Measurements from ENCODE around the gene GALNT11.

The GALNT11 gene

DNA sequence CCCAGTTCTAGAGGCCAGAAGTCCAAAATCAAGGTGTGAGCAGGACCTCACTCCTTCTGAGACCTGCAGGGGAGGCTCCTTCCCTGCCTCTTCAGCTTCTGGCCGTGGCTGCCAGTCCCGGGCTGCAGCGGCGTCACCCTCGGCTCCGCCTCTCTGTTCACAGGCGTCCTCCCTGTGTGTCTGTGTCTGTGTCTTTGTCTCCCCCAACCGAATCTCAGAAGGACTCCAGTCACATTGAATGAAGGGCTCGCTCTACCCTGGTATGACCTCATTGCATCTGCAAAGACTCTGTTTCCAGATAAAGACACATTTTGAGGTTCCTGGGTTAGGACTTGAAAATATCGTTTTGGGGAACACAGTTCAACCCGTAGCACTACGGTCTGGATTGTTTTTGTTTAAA, 33.1 kb upstream of the GALNT11 start:
- DNase-seq (ENCODE audit: low read depth, low spot score): no peak
- in situ Hi-C loops (cut with HindIII; ENCODE audit: low sequenced_read_pairs): no loop called here
- TF ChIP-seq, protein P1, sequence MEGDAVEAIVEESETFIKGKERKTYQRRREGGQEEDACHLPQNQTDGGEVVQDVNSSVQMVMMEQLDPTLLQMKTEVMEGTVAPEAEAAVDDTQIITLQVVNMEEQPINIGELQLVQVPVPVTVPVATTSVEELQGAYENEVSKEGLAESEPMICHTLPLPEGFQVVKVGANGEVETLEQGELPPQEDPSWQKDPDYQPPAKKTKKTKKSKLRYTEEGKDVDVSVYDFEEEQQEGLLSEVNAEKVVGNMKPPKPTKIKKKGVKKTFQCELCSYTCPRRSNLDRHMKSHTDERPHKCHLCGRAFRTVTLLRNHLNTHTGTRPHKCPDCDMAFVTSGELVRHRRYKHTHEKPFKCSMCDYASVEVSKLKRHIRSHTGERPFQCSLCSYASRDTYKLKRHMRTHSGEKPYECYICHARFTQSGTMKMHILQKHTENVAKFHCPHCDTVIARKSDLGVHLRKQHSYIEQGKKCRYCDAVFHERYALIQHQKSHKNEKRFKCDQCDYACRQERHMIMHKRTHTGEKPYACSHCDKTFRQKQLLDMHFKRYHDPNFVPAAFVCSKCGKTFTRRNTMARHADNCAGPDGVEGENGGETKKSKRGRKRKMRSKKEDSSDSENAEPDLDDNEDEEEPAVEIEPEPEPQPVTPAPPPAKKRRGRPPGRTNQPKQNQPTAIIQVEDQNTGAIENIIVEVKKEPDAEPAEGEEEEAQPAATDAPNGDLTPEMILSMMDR (IDR thresholded peaks at IDR 0.05; ENCODE audit: low read depth, low read length): no peak
- no peak overlapping the region for H3K4me3 ChIP-seq (ENCODE audit: low read depth, low read length)

DNA sequence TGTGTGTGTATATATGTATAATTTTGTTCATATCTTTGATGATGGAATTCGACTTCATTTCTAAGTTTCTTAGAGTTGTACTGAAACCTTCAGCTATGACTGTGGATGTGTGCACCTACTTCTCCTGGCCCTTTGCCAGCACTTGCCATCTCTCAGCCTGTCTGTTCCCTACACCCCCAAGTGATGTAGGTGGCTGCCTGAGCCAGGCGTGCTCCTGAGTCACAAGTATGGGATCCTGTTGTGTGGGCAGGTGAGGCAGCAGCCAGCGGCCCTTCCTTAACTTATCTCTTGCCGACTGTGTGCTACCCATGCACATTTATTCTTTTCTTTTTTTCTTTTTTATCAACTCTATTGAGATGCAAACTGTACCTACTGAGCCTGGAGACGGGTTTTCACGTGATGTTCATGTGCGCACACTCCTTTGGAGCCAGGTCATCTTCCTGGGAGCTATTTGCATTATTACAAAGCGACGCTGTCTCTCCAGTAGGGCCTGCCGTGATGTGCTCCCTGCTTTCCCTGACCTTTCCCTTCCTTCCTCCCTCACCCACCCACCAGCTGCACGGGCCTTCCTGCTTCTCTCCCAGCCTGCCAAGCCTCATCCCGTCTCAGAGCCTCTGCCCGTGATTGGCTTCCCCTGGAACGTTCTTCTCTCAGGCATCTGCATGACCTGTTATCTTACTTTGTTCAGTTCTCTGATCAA, 31.3 kb upstream of the GALNT11 start:
- TF ChIP-seq, protein P1 (IDR thresholded peaks at IDR 0.05; ENCODE audit: low read depth, low read length): no peak
- no peak overlapping the region for H3K4me3 ChIP-seq (ENCODE audit: low read depth, low read length)
- in situ Hi-C loops (cut with HindIII; ENCODE audit: low sequenced_read_pairs): no loop called here
- DNase-seq (ENCODE audit: low read depth, low spot score): no peak

DNA sequence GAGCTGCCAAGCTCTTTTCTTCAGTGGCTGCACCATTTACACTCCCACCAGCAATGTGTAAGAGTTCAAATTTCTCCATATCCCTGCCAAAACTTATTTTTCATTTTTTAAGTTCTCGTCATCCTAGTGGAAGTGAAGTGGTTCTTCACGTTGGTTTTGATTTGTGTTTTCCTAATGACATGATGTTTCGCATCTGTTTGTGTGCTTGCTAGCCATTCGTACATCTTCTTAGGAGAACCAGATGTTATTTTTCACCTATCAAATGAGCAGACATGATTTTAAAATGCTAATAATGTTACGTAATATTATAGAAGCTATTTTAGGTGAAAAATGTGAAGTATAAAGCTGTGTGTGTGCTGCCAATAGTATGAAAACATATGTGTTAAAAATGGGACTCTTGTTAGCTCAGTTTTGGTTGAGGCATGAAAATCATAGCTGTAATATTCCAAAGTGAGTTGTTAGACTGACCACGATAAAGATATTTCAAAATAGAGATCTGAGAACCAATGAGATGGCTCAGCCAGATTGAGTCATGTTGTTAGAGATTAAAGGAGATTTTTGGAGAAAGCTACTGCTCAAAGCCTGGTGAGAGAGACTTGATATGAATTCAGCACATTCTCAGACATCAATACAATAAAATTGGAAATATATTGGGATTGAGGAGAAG, 25.9 kb upstream of the GALNT11 start:
- in situ Hi-C loops (cut with HindIII; ENCODE audit: low sequenced_read_pairs): no loop called here
- DNase-seq (ENCODE audit: low read depth, low spot score): no peak
- TF ChIP-seq, protein P1 (IDR thresholded peaks at IDR 0.05; ENCODE audit: low read depth, low read length): no peak

GRCh38 chr7:152000191-152000590, 25.3 kb upstream of the GALNT11 start:
- H3K4me3 ChIP-seq (ENCODE audit: low read depth, low read length): no peak overlapping the region
- in situ Hi-C loops (cut with HindIII; ENCODE audit: low sequenced_read_pairs): no loop called here
- DNase-seq (ENCODE audit: low read depth, low spot score): no peak
- TF ChIP-seq, protein P1 (IDR thresholded peaks at IDR 0.05; ENCODE audit: low read depth, low read length): no peak

More for the DNA sequence above, 25.9 kb upstream of the GALNT11 start:
- no peak overlapping the region for H3K4me3 ChIP-seq (ENCODE audit: low read depth, low read length)

DNA sequence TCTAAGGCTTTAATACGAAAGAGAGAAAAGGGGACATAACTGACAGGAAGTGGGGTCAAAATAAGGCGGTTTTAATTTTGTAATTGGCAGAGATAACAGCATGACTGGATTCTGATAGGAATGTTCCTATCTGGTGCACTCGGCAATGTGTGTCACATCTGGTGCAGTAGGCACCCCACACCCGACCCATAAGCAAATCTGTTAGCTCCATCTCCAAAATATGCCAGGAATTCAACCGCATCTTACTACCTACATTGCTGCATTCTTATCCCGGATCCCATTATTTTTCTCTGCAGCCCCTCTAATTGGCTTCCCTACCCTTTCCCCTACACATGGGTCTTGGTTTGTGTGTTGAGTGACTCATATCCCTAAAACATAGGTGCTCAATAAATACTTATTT, 19.1 kb upstream of the GALNT11 start:
- DNase-seq (ENCODE audit: low read depth, low spot score): no peak
- no peak overlapping the region for H3K4me3 ChIP-seq (ENCODE audit: low read depth, low read length)
- in situ Hi-C loops (cut with HindIII; ENCODE audit: low sequenced_read_pairs): no loop called here
- TF ChIP-seq, protein P1 (IDR thresholded peaks at IDR 0.05; ENCODE audit: low read depth, low read length): no peak

- no peak overlapping the region for H3K4me3 ChIP-seq (ENCODE audit: low read depth, low read length)
- no peak for DNase-seq (ENCODE audit: low read depth, low spot score)
- in situ Hi-C loops (cut with HindIII; ENCODE audit: low sequenced_read_pairs): no loop called here
- TF ChIP-seq, protein P1 (IDR thresholded peaks at IDR 0.05; ENCODE audit: low read depth, low read length): no peak
Measured at GRCh38 chr7:152011860-152012259, 13.6 kb upstream of the GALNT11 start.

Measured in astrocyte of the spinal cord (primary cell).